Measurements from ENCODE around the gene ZNF175.

DNA sequence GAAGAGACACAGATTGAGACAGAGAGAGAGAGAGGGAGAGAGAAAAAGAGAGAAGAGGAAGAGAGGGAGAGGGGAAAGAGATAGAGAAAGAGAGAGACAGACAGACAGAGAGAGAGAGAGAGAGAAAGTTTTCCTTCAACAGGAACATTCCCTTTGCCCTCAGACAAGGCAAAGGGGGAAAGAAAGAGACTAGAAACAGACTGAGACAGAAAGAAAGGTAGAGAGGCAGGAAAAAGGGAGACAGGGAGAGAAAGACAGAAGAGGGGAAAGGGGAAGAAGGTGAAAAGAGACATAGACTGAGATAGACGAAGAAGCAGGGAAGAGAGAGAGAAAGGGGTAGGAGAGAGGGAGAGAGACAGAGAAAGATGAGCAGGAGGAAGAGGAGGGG is 18.5 kb upstream of the ZNF175 start:
- no peak for TF ChIP-seq POLR2A (IDR thresholded peaks at IDR 0.05)
- TF ChIP-seq, protein P1, sequence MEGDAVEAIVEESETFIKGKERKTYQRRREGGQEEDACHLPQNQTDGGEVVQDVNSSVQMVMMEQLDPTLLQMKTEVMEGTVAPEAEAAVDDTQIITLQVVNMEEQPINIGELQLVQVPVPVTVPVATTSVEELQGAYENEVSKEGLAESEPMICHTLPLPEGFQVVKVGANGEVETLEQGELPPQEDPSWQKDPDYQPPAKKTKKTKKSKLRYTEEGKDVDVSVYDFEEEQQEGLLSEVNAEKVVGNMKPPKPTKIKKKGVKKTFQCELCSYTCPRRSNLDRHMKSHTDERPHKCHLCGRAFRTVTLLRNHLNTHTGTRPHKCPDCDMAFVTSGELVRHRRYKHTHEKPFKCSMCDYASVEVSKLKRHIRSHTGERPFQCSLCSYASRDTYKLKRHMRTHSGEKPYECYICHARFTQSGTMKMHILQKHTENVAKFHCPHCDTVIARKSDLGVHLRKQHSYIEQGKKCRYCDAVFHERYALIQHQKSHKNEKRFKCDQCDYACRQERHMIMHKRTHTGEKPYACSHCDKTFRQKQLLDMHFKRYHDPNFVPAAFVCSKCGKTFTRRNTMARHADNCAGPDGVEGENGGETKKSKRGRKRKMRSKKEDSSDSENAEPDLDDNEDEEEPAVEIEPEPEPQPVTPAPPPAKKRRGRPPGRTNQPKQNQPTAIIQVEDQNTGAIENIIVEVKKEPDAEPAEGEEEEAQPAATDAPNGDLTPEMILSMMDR (IDR thresholded peaks at IDR 0.05): no peak
